Measurements from ENCODE around the gene MTOR. TPM values are rescaled to one million over a fixed set of nuclear protein-coding genes. Genes with fewer than 3 reads are reported as not detected.

Gene MTOR
- total RNA-seq, 6 experiments from 2014 or later = 25.1 to 35.3 (median 32.4) TPM

GRCh38 chr1:11286735-11287410 lies 24.5 kb upstream of the MTOR start:
- no peaks in the 10 kb centered on the region for H3K9me3 ChIP-seq

GRCh38 chr1:11285883-11286734 lies 23.8 kb upstream of the MTOR start:
- no peak for DNase-seq
- 77% methylated on average over 5 of the region's 7 CpGs for whole genome bisulfite sequencing (ENCODE audit: insufficient coverage, low coverage, low lambda C conversion rate, missing lambda C conversion rate)
- ATAC-seq = peak in 1 of 4 donors; percentile 31
- H3K9me3 ChIP-seq = no peaks in the 10 kb centered on the region
- intact Hi-C loops (cut with DNase I) = no loop called here
- H3K27me3 ChIP-seq = no peaks in the 10 kb centered on the region
- TF ChIP-seq POLR2A (IDR thresholded peaks at IDR 0.05) = no peak
- TF ChIP-seq CTCF (IDR thresholded peaks at IDR 0.05) = peak; percentile 5 to 33 (median 22)
- H3K36me3 ChIP-seq = peaks cover 0 to 18% (median 0%) of the 10 kb centered on the region in 4 donors
- H3K27ac ChIP-seq = no peak overlapping the region
- no peak overlapping the region for H3K4me3 ChIP-seq
- H3K4me1 ChIP-seq = peaks cover 0 to 4% (median 0%) of the 10 kb centered on the region in 4 donors

More at GRCh38 chr1:11286735-11287410, 24.5 kb upstream of the MTOR start:
- 83% methylated on average over 2 of the region's 3 CpGs for WGBS (ENCODE audit: insufficient coverage, low coverage, low lambda C conversion rate, missing lambda C conversion rate)
- Histone ChIP-seq H3K27ac (no peak overlapping the region), H3K27me3 (no peaks in the 10 kb centered on the region), H3K36me3 (peaks cover 0 to 18% (median 0%) of the 10 kb centered on the region in 4 donors), H3K4me1 (peaks cover 0 to 3% (median 0%) of the 10 kb centered on the region in 4 donors), H3K4me3 (no peak overlapping the region)
- ATAC-seq (no peak), DNase-seq (no peak)
- no peak for TF ChIP-seq CTCF (IDR thresholded peaks at IDR 0.05)
- TF ChIP-seq POLR2A (IDR thresholded peaks at IDR 0.05) = no peak
- intact Hi-C loops (cut with DNase I) = no loop called here

- WGBS (ENCODE audit: insufficient coverage, low coverage, low lambda C conversion rate, missing lambda C conversion rate) = 81% methylated on average over 5 of the region's 6 CpGs
- H3K4me3 ChIP-seq = no peak overlapping the region
- intact Hi-C loops (cut with DNase I) = no loop called here
- TF ChIP-seq CTCF (IDR thresholded peaks at IDR 0.05) (no peak), POLR2A (IDR thresholded peaks at IDR 0.05) (no peak)
- no peaks in the 10 kb centered on the region for H3K9me3 ChIP-seq
- no peak for DNase-seq
- H3K4me1 ChIP-seq = peaks cover 0 to 4% (median 0%) of the 10 kb centered on the region in 4 donors
- no peak overlapping the region for H3K27ac ChIP-seq
- peaks cover 0 to 18% (median 0%) of the 10 kb centered on the region in 4 donors for H3K36me3 ChIP-seq
- no peak for ATAC-seq
- no peaks in the 10 kb centered on the region for H3K27me3 ChIP-seq
Measured at GRCh38 chr1:11284784-11285183, 22.4 kb upstream of the MTOR start.

- Histone ChIP-seq H3K36me3 (peaks cover 0 to 24% (median 1%) of the 10 kb centered on the region in 4 donors), H3K4me1 (peaks cover 0 to 4% (median 0%) of the 10 kb centered on the region in 4 donors), H3K4me3 (no peak overlapping the region), H3K27ac (no peak overlapping the region), H3K9me3 (no peaks in the 10 kb centered on the region), H3K27me3 (no peaks in the 10 kb centered on the region)
- DNase-seq (no peak), ATAC-seq (no peak)
- intact Hi-C loops (cut with DNase I) = no loop called here
- TF ChIP-seq CTCF (IDR thresholded peaks at IDR 0.05) = no peak
- TF ChIP-seq POLR2A (IDR thresholded peaks at IDR 0.05) = no peak
- 98% methylated on average over 6 of the region's 6 CpGs for WGBS (ENCODE audit: insufficient coverage, low coverage, low lambda C conversion rate, missing lambda C conversion rate)
Measured at GRCh38 chr1:11283151-11283550, 20.8 kb upstream of the MTOR start.

All from right lobe of liver (tissue), 6 donors.